HL-60 (cell line): ENCODE results near the gene SMG7.

Experiments used
- DNase-seq, 2 experiments: peaks; one replicate each; pipeline ENCODE4 v3.0.0-alpha.2; 2010 to 2020; ENCODE audit warnings: low read depth in 1 of 2, low spot score in 1 of 2
- H3K27ac ChIP-seq: fragments of 250-450 bp; sonication (Bioruptor Pico); replicated peaks from 2 replicates; pipeline ENCODE4 v1.5.1; 2020; ENCODE audit warnings: mild to moderate bottlenecking, moderate library complexity
- H3K27me3 ChIP-seq: fragments of 250-450 bp; sonication (Bioruptor Pico); 2 replicates; pipeline ENCODE4 v1.5.1; 2021; ENCODE audit warnings: mild to moderate bottlenecking, moderate library complexity; ENCODE audit not compliant: insufficient read depth, poor library complexity, severe bottlenecking
- H3K4me3 ChIP-seq: replicated peaks from 2 replicates; pipeline ENCODE4 v1.5.1; 2011; ENCODE audit warnings: mild to moderate bottlenecking, control low read depth, low read length; ENCODE audit not compliant: insufficient read depth
- CTCF ChIP-seq: IDR thresholded peaks from one replicate; pipeline ENCODE4 v1.5.1; 2011; ENCODE audit warnings: low read length, control low read depth, inconsistent platforms; ENCODE audit not compliant: insufficient read depth
- GABPA ChIP-seq: IDR thresholded peaks from 2 replicates; pipeline ENCODE4 v1.6.1; 2012; ENCODE audit warnings: low read depth
- POLR2AphosphoS5 ChIP-seq: IDR thresholded peaks from 2 replicates; pipeline ENCODE4 v1.6.1; 2012; ENCODE audit warnings: low read depth
- REST ChIP-seq: IDR thresholded peaks from 2 replicates; pipeline ENCODE4 v1.6.1; 2012; ENCODE audit warnings: low read depth; ENCODE audit not compliant: insufficient replicate concordance
- SPI1 ChIP-seq: IDR thresholded peaks from 2 replicates; pipeline ENCODE4 v1.6.1; 2012; ENCODE audit warnings: low read depth, mild to moderate bottlenecking, borderline replicate concordance

The SMG7 gene

GRCh38 chr1:183498342-183498991, 26.2 kb downstream of the SMG7 start:
- Histone ChIP-seq H3K27me3 (no peaks in the 10 kb centered on the region), H3K27ac (no peak overlapping the region), H3K4me3 (no peak overlapping the region)
- no peak for DNase-seq
- no peak for TF ChIP-seq GABPA
- TF ChIP-seq POLR2AphosphoS5: no peak
- no peak for TF ChIP-seq SPI1
- no peak for TF ChIP-seq REST
- no peak for TF ChIP-seq CTCF

- TF ChIP-seq REST: no peak
- TF ChIP-seq POLR2AphosphoS5: no peak
- no peak for TF ChIP-seq SPI1
- no peak for TF ChIP-seq CTCF
- no peak for TF ChIP-seq GABPA
- Histone ChIP-seq H3K27me3 (no peaks in the 10 kb centered on the region), H3K27ac (no peak overlapping the region), H3K4me3 (no peak overlapping the region)
- DNase-seq: no peak
Observed at GRCh38 chr1:183505454-183506089, 33.3 kb downstream of the SMG7 start.

- H3K27ac ChIP-seq: no peak overlapping the region
- no peaks in the 10 kb centered on the region for H3K27me3 ChIP-seq
- no peak overlapping the region for H3K4me3 ChIP-seq
- TF ChIP-seq CTCF (no peak), POLR2AphosphoS5 (no peak), GABPA (no peak), REST (no peak), SPI1 (no peak)
- no peak for DNase-seq
Observed at GRCh38 chr1:183506561-183506960, 34.3 kb downstream of the SMG7 start.
